Panc1 (cell line): ENCODE measurements around the gene SUPT5H. TPM values are rescaled to one million over a fixed set of nuclear protein-coding genes. Genes with fewer than 3 reads are reported as not detected.

Source experiments
- ATAC-seq: fragments of 200-7000 bp; cut with Tn5 transposase; 2 replicates; pipeline ENCODE4 v1.9.1; 2020; ENCODE audit warnings: mild to moderate bottlenecking, moderate library complexity
- BruUV-seq: library from RNA; stranded (reverse); fragments of 400-500 nt; replicated peaks from 2 replicates; lab custom pipeline; 2021; lab: Mats Ljungman, UMichigan
- CTCF ChIA-PET: fragments of 300-600 bp; sonication (Branson Sonifier 250); formaldehyde crosslinking; loops from one replicate; lab custom pipeline; 2022; ENCODE audit warnings: antibody characterized with exemption; lab: Charles Lee
- POLR2A ChIA-PET: fragments of 300-600 bp; sonication (Branson Sonifier 250); formaldehyde crosslinking; loops from one replicate; lab custom pipeline; 2022; ENCODE audit warnings: antibody characterized with exemption; lab: Charles Lee
- DNase-seq: peaks from one replicate; pipeline ENCODE4 v3.0.0-alpha.2; 2010; ENCODE audit warnings: low read depth, low spot score
- H3K27ac ChIP-seq: 2 replicates; pipeline ENCODE4 v1.5.1; 2011; ENCODE audit warnings: mild to moderate bottlenecking, low read length, inconsistent platforms
- H3K27me3 ChIP-seq: fragments of 200-500 bp; sonication (Bioruptor generic); 2 replicates; pipeline ENCODE4 v1.6.0; 2014; ENCODE audit warnings: low read length, inconsistent platforms; ENCODE audit not compliant: control insufficient read depth, insufficient read depth
- H3K36me3 ChIP-seq: fragments of 200-500 bp; sonication (Bioruptor generic); 2 replicates; pipeline ENCODE4 v1.5.1; 2014; ENCODE audit warnings: inconsistent platforms, mild to moderate bottlenecking, low read length, moderate library complexity; ENCODE audit not compliant: control insufficient read depth, insufficient read depth
- H3K4me1 ChIP-seq: 2 replicates; pipeline ENCODE4 v1.5.1; 2011; ENCODE audit warnings: inconsistent platforms, mild to moderate bottlenecking, low read length, moderate library complexity; ENCODE audit not compliant: control insufficient read depth, insufficient read depth
- H3K4me3 ChIP-seq, 2 experiments: 2 replicates each; pipeline ENCODE4 v1.5.1; 2011 to 2012; ENCODE audit warnings: low read depth in 2 of 2, low read length in 2 of 2, mild to moderate bottlenecking in 2 of 2, inconsistent platforms in 1 of 2, moderate library complexity in 1 of 2
- H3K9me3 ChIP-seq: fragments of 200-500 bp; sonication (Bioruptor generic); 2 replicates; pipeline ENCODE4 v1.5.1; 2014; ENCODE audit warnings: low read depth, mild to moderate bottlenecking, inconsistent platforms, low read length, moderate library complexity; ENCODE audit not compliant: control insufficient read depth, insufficient read depth
- CTCF ChIP-seq: fragments of 450-650 bp; IDR thresholded peaks from 2 replicates; pipeline ENCODE4 v1.5.1; 2017; ENCODE audit warnings: mild to moderate bottlenecking
- POLR2AphosphoS5 ChIP-seq: IDR thresholded peaks from 2 replicates; pipeline ENCODE4 v1.6.1; 2012; ENCODE audit warnings: mild to moderate bottlenecking, low read depth, low read length, moderate library complexity
- REST ChIP-seq, 2 experiments: IDR thresholded peaks; 2 replicates each; pipeline ENCODE4 v1.6.1; 2011 to 2012; ENCODE audit warnings: low read depth in 2 of 2, control low read depth in 1 of 2, low read length in 1 of 2, mild to moderate bottlenecking in 1 of 2, moderate library complexity in 1 of 2; ENCODE audit not compliant: insufficient read depth in 1 of 2
- SIN3A ChIP-seq: IDR thresholded peaks from 2 replicates; pipeline ENCODE4 v1.6.1; 2012; ENCODE audit warnings: low read depth, mild to moderate bottlenecking, low read length, moderate library complexity, borderline replicate concordance; ENCODE audit not compliant: insufficient read depth
- TCF7L2 ChIP-seq: IDR thresholded peaks from 2 replicates; pipeline ENCODE4 v1.6.1; 2011; ENCODE audit warnings: mild to moderate bottlenecking, low read depth, low read length, inconsistent platforms
- in situ Hi-C: cut with HindIII; loops from 2 replicates; pipeline ENCODE4 v1.10.0; 2016; ENCODE audit warnings: low sequenced_read_pairs, low pct_unique_long_range_greater_than_20kb
- intact Hi-C: fragments of 100-400 bp; cut with micrococcal nuclease; formaldehyde crosslinking; loops from one replicate; pipeline ENCODE4 v1.10.0; 2022; ENCODE audit not compliant: unreplicated experiment
- total RNA-seq: library from RNA; stranded (reverse); gene quantifications from one replicate; pipeline ENCODE4 v1.2.1, GENCODE V29; 2021; ENCODE audit not compliant: unreplicated experiment

SUPT5H gene
- total RNA-seq, 1 experiment from 2014 or later = 1,614 TPM

- DNase-seq (no peak), ATAC-seq (no peak)
- in situ Hi-C loops = no loop called here
- CTCF ChIA-PET = interaction anchor here (0.6 to 4.5 kb wide), 9 partner anchors 8 to 164 kb away, joined by 3 to 34 read pairs (median 5); partner anchors contain the start of genes EID2B, MED29 and PAF1
- Histone ChIP-seq H3K27me3 (no peaks in the 10 kb centered on the region), H3K4me1 (peaks cover 16% of the 10 kb centered on the region), H3K4me3 (peak overlapping the region in 1 of 2 experiments; percentile 58; a peak in 2 of 4 replicates), H3K27ac (peak overlapping the region; percentile 81), H3K36me3 (no peaks in the 10 kb centered on the region), H3K9me3 (no peaks in the 10 kb centered on the region)
- TF ChIP-seq CTCF (no peak), TCF7L2 (no peak), REST (IDR thresholded peaks at IDR 0.05; ENCODE audit: insufficient read depth in 1 of 2, low read depth in 2 of 2, low read length in 1 of 2) (no peak), POLR2AphosphoS5 (no peak), SIN3A (no peak)
- POLR2A ChIA-PET = interaction anchor here (0.5 to 4.1 kb wide), 7 partner anchors 10 to 75 kb away, joined by 3 to 38 read pairs (median 4); partner anchors contain the start of gene RPS16
- no TSS peak for BruUV-seq
- intact Hi-C loops = no loop called here
Measured at GRCh38 chr19:39508629-39509028, 63.2 kb downstream of the SUPT5H start.

GRCh38 chr19:39509233-39509632, 63.9 kb downstream of the SUPT5H start:
- DNase-seq = no peak
- BruUV-seq = no TSS peak
- Histone ChIP-seq H3K4me1 (peaks cover 16% of the 10 kb centered on the region), H3K27ac (no peak overlapping the region), H3K4me3 (no peak overlapping the region), H3K9me3 (no peaks in the 10 kb centered on the region), H3K27me3 (peaks cover 4% of the 10 kb centered on the region), H3K36me3 (no peaks in the 10 kb centered on the region)
- intact Hi-C loops = no loop called here
- in situ Hi-C loops = no loop called here
- ChIA-PET CTCF (interaction anchor here (0.6 to 4.5 kb wide), 7 partner anchors 8 to 108 kb away, joined by 3 to 34 read pairs (median 6); partner anchors contain the start of gene EID2B), POLR2A (interaction anchor here (0.5 to 4.1 kb wide), 9 partner anchors 9 to 891 kb away, joined by 3 to 38 read pairs (median 4); partner anchors contain the start of gene RPS16)
- TF ChIP-seq POLR2AphosphoS5 = no peak
- TF ChIP-seq SIN3A = no peak
- no peak for TF ChIP-seq CTCF
- TF ChIP-seq REST (IDR thresholded peaks at IDR 0.05; ENCODE audit: insufficient read depth in 1 of 2, low read depth in 2 of 2, low read length in 1 of 2) = no peak
- TF ChIP-seq TCF7L2 = no peak
- no peak for ATAC-seq
